ENCODE measurements around the gene HOMER2.
"Not testable (repeated sequence)": the region's sequence is repeated elsewhere in the genome, so short reads cannot be mapped to it uniquely, and the experiment has no call there.

Gene HOMER2

DNA sequence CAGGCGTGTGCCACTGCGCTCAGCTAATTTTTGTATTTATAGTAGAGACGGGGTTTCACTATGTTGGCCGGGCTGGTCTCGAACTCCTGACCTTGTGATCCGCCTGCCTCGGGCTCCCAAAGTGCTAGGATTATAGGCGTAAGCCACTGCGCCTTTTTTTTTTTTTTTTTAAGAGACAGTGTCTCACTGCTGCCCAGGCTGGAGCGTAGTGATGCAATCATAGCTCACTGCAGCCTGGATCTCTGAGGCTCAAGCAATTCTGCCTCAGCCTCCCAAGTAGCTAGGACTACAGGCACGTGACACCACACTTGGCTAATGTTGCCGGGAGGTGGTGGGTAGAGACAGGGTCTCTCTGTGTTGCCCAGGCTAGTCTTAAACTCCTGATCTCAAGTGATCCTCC, 59.0 kb downstream of the HOMER2 start:
- DNase-seq = not testable (repeated sequence)

DNA sequence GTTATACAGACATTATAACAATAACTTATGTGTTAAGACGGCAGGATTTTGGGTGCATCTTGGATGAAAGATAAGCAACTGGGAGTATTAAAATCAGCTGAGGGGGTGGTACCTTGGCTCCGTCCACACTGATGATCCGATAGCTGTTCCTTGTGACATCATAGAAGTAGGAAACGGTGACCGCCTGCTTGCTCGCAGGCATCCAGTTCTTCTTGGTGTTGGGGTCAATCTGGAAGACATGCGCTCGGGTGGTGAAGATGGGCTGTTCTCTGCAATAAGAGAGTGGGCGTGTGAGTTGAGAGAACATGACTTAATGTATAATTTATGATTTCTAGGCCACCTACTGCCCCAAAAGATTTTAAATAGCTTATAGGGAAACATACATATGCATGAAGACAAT, 59.9 kb downstream of the HOMER2 start:
- DNase-seq = no peak

DNA sequence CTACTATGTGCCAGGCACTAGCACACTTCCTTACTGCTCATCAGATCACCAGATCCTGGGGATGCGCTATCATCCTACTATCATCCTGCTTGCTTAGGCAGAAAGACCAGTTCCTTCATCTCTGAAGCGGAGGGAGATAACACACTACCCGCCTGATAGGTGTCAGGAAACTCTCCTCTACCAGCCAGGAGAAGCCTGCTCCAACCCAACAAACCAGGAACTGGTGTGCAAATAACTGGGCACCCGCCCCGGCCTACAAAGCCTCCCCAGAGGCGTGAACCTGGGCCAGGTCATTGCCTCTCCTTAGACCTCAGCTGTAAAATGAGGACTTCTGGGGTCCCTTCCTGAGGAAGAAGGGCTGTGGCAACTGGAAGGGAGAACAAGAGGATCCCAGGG, 61.5 kb downstream of the HOMER2 start:
- DNase-seq = no peak

DNA sequence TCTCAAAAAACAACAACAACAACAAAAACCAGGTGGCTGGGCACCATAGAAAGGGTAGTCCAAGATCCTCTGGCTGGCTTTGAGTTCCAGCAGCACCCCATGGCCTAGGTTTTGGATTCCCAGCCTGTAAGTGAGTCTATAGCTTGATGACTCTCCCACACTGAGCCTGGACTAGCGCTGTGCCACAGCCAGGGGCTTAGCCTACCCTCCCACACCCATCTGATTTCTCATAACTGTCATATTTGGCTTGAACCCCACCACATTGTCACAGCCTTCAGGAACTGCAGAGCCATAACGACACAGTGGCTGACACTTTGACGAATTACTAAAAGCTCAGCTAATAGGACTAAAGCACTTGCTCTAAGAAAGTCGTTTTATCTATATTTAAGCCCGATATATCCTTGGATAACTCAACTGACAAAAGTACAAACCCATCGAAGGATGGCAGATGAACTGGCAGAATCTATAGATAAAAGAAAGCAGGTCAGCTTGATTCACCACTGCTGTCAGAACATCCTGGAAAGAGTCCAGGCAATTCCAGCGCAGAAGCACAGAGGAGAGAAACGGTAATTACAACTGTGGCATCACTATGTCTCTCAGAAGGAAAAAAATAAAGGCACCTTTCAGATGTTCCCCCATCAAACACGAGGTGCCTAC, 62.1 kb downstream of the HOMER2 start:
- DNase-seq = no peak

DNA sequence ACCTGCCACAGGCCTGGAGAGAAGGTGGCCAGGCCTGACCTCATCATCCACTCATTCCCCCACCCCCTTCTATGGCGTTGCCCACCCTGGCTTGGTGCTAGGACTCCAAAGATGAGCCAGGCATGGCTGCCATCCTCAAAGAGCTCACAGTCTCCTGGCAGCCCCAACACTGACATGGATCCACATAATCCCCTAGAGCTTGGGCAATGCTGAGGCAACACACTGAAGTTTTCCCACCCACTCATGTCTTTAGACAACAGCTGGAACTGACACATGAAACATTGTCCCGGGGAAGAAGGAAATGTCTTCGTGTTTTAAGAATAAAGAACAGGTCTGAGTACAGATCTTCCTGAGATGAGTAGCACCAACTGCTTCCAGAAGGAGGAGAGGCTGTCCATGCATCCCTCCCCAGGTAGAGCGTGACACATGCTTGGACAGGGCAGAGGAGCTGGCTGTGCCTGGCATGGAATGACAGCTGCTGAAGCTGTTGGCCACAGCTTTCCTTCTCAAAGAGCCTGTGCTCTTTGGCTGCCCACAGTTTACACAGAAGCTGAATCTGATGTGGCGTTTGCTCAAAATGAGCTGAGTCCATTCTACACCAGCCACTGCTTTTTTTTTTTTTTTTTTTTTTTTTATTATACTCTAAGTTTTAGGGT, 70.1 kb downstream of the HOMER2 start:
- DNase-seq = no peak

DNA sequence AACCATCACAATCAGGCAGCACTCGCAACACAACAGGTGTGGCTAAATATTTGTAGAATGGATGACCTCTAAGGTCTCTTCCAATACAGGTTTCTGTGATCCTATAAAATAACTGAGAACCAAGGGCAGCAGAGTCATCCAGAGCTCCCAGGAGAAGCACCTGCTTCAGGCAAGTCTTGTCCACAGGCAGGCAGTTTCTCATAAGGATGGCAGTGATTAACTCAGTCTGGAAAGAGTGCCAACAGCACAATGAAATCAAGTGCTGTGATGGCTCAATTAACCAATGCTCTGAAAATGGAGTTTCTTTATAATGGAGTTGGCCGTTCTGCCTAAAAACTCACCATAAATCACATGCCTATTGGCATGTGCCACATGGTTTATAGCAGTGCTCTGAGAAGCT, 70.8 kb downstream of the HOMER2 start:
- DNase-seq = no peak

DNA sequence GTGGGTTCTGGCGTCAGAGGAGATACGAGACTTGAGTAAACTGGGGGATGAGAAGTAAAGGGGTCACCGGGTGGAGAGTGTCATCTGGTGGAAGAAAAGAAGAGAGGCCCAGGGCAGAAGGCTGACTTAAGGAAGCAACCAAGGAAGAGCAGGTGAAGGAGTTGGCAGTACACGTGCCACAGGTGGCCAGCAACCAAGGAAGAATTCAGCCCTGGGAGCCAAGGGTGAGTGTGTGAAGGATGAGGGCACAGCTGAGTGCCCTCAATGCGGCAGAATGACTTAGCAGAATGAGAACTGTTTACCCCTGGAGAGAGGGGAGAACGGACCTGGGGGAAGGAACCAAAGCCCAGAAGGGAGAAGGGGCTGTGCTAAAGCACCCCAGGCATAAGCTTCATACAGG, 71.8 kb downstream of the HOMER2 start:
- DNase-seq = no peak

DNA sequence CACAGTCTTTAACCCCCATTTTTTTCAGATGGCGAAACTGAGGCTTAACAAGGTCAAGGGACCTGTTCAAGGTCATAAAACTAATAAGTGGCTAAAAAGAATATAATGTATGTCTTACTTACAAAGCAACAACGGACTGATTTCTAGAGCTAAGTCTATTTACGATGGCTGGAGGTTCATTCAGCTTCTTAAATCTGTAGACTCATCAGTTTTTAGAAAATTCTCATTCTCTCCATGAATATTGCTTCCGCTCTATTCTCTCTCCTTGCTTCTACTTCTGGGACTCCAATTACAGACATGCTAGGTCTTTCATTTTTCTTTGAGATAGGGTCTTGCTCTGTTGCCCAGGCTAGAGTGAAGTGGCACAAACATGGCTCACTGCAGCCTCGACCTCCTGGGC, 74.2 kb downstream of the HOMER2 start:
- DNase-seq = no peak

DNA sequence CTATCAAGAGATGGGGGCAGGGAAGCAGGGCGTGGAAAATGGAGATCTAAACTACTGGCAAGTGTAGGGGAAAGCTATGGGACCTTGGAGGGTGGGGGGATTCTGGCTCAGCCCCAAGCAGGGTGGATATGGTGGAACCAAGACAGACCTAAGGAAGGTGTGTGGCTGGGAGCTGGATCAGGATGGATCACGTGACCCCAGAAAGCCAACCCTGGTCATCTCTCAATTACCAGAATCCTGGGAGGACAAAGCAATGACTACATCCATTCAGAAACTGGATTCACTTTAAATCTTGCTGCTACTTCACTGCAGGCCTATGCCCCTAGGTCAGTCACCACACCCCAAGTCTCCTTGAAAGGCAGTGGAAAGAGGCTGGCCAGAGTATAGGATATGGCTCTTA, 74.7 kb downstream of the HOMER2 start:
- no peak for DNase-seq

DNA sequence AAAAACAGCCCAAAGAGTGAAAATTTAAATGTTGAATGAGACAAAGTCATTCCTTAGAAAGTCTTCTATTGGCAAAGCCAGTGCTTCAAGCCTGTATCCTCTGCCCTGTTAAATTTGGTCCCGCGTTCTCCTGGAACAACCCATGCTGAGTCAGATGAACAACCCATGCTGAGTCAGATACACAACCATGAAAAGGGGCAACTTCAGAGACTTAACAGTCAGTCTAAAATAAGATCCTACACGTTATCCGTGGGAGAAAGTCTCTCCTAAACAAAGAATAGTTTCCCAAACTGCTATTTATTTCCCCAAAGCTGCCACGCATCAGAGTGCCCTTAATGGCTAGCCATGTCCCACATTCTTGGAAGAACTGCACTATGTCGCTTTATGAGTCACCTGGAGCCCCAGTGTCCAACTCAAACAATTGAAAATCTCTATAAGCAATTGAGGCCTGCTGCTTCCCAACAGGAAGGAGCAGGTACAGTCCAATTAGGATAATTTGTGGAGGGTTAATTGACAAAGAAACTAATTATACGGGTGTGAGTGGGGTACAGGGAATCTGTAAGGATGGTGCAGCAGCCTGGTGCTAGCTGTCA, 77.0 kb downstream of the HOMER2 start:
- DNase-seq = no peak

DNA sequence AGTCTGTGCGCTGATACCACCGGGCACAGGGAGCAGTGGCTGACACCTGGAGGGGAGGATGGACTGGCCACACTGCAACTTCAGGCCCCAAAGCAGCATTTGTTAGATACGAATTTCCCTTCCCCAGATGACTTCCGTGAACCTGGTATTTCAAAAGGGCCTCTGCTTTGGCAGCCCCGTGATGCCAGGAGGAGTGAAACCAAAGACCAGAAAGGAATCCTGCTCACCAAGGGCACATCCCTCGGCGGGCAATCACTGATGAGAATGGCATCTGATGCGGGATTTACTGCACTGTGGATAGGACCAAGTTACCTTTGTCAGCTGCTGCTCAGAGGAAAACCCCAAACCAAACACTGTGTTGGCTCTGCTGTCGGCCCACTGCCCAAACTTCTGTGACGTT, 77.6 kb downstream of the HOMER2 start:
- DNase-seq = no peak

DNA sequence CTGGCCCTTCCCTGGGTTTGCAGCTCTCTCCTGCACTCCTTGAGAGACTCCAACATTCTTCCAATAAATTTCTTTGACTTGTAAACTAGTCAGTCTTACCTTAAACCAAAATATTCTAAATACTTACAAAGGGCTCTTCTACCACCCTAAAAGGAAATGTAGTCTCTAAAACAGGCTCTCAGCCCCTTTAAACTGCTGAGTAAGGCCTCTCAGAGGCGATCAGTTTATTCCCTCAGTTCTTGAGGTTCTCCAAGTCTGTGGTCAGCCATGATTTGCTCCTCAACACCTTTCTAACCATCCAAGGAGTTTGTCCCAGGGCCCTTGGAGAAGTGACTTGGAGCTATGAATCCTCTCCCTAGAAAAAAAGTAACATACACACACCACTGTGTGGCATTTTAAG, 78.3 kb downstream of the HOMER2 start:
- DNase-seq = no peak

DNA sequence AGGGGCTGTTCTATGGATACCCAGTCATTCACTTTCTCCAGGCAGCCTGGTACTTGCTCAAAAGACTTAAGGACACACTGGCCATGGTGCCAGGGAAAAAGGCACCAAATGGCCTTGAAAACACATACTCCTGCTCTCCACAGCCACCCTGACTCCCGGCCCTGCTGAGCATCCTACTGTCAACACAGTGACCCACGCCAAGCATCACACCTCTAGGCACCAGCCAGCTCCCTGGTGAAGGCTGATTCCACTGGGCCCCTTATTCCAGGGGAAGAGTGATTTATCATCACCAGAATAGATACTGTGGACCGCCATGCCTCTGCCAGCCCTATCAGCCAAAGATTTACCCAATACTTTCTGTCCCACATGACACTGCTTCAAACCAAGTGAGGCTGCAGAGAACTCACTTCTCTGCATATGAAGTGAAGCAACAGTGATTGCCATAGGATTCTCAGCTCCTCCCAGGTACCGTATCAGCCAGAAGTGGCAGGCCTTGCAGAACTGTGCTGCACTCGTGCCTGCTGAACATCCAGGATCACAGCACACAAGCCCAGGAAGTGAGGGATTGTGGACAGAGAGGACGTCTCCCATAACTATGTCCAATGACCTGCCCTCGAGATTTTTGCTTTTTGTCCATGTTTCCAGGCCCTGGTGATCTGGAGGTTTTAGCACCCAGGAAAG, 79.4 kb downstream of the HOMER2 start:
- DNase-seq = no peak

DNA sequence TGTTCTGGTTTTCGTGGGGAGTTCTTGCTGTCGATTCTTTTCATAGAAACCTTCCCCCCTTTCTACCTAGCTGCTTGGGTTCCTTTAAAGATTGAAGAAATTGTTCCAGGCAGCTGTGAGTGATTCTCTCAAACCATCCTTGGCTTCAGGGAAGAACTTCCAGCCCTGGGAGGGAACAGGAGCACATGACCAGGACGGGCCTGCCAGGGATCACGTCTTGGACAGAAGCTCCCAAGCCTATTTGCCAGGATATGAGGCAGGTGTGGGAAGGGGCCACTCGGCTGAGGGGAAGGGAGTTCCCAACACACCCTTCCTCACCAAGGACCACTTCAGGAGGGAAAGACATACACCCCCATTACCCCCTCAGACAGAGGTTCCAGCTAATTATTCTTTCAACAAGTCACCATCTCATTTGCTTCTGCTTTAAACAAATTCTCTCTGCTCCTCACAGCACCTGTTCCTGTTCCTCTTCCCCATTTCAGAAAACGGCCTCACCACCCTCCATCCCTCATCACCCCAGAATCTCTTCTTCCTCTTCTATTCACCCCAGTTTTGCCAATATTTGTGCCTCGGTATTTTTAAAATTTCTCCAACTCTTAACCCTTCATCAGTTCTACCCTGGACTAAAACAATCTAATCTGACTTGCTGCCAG, 80.6 kb downstream of the HOMER2 start:
- DNase-seq = no peak

DNA sequence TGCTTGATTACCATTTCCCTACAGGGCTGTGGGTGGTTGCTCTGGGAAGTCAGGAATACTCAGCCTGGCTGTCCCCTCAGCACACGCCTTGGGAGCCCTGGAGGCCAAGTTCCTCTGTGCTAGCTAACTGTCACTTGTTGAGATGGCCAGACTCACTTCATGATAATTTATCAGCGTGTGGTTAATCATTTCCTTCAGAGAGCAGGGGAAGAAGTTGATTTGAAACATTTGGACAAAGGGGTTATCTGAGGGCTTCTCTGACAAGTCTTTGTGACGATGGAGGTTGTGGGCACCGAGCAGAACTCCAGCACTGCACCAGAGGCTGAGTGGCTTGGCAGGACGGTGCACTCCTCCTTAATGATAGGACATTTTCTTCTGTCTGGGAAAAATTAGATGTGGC, 81.2 kb downstream of the HOMER2 start:
- no peak for DNase-seq

DNA sequence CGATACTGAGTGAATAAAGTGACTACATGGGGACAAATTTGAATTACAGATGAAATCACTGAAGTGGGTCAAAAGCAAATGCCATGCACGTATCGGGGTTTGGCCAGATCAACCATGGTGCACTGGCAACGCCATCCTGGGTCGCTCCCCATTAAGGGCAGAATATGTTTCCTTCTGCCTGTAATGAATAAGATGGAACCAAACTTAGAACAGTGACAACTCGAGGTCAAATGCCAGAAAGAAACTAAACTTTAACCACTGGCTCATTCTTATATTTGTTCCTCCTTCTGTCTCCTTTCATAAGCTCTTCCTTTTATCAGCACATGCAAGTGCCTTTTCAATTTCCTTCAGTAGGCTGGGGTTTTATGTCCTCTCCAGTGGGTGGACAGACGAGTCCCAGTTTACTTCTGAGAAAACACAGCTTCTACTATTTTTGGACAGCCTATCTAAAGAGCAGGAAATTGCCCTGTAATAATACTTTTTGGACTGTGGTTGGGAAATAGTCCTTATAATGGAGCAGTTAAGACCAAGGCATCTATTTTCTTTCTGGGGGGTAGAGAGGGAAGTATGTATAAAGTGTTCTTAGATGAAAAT, 81.7 kb downstream of the HOMER2 start:
- DNase-seq = no peak

DNA sequence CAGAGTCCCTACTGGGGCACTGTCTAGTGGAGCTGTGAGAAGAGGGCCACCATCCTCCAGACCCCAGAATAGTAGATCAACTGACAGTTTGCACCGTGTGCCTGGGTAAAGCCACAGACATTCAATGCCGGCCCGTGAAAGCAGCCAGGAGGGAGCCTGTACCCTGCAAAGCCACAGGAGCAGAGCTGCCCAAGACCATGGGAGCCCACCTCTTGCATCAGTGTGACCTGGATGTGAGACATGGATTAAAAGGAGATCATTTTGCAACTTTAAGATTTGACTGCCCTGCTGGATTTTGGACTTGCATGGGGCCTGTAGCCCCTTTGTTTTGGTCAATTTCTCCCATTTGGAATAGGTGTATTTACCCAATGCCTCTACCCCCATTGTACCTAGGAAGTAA, 86.5 kb downstream of the HOMER2 start:
- DNase-seq = not testable (repeated sequence)

DNA sequence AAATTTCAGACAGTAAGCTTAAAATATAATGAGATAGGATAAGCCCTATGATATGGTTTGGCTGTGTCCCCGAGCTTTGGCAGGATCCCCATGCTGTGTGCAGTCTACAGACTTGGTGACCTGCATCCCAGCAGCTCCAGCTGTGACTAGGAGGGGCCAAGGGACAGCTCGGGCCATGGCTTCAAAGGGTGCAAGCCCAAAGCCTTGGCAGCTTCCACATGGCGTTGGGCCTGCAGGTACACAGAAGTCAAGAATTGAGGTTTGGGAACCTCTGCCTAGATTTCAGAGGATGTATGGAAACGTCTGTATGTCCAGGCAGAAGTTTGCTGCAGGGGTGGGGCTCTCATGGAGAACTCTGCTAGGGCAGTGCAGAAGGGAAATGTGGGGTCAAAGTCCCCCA, 86.9 kb downstream of the HOMER2 start:
- not testable (repeated sequence) for DNase-seq

DNA sequence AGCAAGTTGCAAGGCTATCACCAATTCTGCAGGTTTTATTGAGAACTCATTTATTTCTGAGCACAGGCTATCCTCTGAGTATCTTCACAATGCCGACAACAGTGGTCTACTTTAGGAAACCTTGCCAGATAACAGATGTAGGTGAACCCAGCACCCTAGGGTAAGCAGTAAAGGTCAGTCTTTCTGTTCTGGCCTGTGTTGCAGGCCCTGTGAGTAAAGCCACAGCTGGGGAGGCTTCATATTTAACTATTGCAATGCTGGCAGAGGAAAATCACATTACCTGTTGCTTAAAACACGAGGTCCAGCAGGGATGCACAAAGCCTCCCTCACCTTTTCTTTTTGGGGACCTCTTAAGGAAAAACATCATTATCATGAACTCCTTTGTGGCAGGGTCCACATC, 87.6 kb downstream of the HOMER2 start:
- no peak for DNase-seq

DNA sequence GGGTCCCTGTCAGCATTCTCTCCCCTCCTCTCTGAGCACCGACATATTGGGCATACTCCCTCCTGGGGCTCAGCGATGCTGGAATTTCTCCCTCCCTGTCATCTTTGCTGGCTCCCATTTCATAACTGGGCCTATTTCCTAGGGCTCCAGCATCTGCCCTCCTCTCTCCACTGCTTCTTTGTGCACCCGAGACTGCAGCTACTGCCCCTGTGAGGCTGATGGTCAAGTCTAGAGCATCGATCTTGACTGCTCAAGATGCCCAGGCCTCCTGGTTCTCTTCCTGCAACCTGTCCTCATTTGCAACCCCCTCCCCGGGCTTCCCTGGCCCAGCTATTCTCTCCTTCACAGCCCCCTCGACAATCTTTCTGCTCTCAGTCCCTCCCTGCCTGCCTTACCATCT, 89.6 kb downstream of the HOMER2 start:
- DNase-seq = no peak

DNA sequence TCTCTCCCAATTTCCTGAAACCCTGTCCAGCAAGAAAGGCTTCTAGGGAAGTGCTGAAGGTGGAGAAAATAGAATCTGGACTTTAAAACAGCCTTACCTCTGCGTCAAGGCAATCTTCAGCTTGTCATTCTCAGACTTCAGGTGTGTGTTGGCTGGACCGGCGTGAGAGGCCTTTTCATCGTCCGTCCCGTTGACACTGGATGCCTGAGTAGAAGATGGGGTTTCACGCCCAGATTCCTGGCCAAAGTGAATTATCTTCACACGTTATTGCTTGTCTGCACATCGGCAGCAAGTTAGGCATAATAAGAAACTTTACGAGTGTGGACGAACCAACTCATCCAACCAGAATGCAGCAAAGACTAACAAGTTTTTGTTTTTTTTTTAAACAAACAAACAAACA, 93.6 kb downstream of the HOMER2 start:
- no peak for DNase-seq

DNA sequence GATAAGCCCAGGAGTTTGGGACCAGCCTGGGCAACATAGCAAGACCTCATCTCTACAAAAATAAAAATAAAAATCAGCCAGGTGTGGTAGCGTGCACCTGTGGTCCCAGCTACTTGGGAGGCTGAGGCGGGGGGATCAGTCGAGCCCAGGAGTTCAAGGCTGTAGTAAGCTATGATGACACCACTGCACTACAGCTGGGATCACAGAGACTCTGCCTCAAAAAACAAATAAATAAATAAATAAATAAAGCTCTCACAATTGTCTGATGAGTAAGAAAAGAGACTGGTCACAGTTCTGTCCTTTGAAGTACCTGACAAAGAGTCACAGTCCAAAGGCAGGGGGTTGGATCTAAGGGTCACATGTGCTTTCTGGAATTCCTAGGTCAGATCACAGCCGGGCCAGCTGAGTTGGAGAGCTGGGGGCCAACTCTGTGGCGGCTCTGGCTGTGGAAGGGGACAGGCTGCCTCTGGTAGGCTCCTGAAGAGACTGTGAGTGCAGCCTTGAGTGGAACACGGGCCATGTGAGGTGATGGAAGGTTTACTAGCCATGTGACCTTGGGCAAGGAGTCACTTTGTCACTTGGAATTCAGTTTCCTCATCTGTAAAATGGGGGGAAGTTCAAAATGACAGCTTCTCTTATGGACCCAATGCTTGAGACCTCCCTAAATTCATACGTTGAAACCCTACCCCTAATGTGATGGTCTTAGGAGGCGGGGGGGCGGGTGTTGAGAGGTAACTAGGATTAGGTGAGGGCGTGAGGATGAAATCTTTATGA, 95.9 kb downstream of the HOMER2 start:
- DNase-seq = no peak

Data from T-helper 1 cell (primary cell).